HTR-8/SVneo (cell line): ENCODE data around the gene TYMP.
"Not testable (repeated sequence)": the region's sequence is repeated elsewhere in the genome, so short reads cannot be mapped to it uniquely, and the experiment has no call there.

Experiments
- DNase-seq: peaks from one replicate; pipeline ENCODE4 v3.0.0; 2011; ENCODE audit warnings: low spot score, mixed read lengths; ENCODE audit not compliant: insufficient read length
- FAIRE-seq: peaks from 2 replicates; lab custom pipeline; 2011; peaks lifted over from hg19 to GRCh38; lab: Jason Lieb, UNC

Gene TYMP

DNA sequence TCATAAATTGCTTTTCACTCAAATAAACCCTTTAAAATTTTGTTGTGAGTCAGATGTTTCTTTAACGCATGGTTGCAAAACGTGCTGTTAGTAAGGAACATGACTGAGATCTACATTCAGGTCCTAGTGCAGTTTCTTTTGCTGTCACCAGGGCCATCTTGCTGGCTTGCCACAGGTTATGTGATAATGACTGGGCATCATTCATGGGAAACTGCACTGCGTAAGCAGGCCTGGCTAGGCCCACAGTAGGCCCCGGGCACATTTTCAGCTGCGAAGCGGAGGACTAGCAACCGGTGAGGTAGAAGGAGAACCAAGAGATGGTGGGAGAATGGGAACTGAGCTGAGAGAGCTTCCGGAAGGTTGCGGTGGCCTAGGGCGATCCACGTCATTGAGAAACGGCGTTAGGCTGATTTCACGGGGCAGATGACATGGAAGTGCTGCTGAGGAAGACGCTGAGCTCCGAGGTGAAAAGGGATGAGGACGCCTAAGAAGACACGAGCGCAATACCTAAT lies 12.7 kb upstream of the TYMP start:
- DNase-seq (no peak), FAIRE-seq (no peak)

DNA sequence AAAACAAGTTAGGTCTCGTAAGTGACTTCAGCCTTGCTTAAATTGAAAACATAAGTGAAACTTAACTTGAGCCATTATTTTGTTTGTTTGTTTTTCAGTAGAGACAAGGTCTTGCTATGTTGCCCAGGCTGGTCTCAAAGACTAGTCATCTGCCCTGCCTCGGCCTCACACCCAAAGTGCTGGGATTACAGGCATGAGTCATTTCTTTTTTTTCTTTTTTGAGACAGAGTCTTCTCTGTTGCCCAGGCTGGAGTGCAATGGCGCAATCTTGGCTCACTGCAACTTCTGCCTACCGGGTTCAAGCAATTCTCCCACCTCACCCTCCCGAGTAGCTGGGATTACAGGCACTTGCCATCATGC lies 11.8 kb upstream of the TYMP start:
- DNase-seq, FAIRE-seq: not testable (repeated sequence)

DNA sequence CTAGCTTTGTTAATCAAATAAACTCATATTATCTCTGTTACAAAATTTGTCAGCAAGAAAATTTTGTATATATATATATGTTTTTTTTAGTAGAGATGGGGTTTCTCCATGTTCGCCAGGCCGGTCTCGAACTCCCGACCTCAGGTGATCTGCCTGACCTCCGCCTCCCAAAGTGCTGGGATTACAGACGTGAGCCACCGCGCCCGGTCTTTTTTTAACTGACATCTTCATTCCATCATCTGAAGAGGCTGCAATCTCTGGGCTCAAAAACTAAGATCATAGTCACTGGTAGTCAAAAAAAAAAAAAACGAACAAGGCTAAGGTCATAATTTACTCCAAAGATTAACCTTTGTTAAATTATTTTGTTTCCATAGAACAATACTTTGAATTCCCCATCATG lies 10.6 kb upstream of the TYMP start:
- FAIRE-seq (no peak), DNase-seq (no peak)

DNA sequence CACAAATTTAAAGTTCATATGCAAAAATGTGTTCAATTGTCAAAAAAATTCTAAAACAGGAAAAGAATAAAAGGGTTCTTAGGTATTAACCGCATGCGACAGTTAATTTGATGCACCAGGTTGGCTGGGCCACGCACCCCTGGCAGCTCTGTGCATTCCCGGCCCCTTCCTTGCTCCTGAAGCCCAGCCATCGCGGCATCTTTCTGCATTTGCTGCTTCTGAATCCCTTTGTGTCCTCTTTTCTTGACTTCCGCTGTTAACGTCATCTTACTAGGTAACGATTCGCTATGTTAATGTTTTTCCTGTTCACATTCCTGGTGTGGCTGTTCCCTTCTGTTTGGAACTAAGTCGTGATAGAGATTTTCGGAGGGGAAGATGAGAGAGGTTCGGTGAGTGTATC lies 8.0 kb upstream of the TYMP start:
- DNase-seq (no peak), FAIRE-seq (no peak)

DNA sequence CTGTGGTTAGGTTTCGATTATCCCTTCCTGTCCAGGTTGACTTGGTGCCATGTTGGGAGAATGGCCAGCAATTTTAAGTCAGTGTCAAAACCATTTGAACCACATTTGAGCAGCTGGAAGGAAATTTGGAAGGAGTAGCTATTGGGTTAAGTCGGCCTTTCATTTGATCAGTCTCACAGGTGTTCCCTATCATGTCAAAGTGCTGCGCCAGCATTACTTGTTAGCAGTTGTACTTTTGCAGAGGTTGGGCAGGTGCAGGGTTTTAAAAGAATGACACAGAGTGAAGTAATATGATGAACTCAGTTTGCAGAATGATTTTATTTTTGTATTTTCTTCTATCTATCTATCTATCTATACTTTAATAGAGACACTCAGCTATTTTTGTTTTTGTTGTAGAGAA lies 6.4 kb upstream of the TYMP start:
- DNase-seq, result no peak
- no peak for FAIRE-seq

DNA sequence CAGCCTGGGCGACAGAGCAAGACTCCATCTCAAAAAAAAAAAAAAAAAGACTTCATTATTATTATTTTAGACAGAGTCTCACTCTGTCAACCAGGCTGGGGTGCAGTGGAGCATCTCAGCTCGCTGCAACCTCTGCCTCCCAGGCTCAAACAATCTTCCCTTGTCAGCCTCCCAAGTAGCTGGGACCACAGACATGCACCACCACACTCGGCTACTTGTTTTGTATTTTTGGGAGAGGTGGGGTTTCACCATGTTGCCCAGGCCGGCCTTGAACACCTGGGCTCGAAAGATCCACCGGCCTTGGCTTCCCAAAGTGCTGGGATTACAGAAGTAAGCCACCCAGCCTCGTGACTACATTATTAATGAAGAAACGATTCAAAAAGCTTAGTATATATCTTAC lies 5.3 kb upstream of the TYMP start:
- no peak for DNase-seq
- FAIRE-seq, result no peak

DNA sequence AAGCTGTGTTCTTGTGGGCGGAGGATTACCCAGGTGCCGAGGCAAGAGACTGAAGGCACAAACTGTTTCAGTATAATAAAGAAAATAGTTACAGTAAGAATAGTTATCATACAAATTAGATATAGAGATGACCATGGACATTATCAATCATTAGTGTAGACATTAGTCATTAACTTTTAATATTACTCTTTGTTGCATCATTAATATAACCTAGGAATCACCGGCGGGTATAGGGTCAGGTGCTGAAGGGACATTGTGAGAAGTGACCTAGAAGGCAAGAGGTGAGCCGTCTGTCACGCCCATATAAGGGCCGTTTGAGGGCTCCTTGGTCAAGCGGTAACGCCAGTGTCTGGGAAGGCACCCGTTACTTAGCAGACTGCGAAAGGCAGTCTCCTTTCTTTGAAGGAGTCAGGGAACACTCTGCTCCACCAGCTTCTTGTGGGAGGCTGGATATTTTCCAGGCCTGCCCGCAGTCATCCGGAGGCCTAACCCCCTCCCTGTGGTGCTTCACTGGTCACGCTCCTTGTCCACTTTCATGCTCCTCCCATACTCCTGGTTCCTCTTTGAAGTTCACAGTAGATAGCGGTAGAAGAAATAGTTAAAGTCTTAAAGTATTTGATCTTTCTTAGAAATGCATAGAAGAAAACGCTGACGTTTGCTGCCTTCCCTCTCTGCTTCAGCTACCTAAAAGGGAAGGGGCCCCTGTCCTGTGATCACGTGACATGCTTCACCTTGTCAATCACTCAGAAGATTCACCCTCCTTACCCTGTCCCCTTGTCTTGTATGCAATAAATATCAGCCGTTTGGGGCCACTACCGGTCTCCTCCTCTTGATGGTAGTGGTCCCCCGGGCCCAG lies 4.3 kb upstream of the TYMP start:
- FAIRE-seq, result not testable (repeated sequence)

DNA sequence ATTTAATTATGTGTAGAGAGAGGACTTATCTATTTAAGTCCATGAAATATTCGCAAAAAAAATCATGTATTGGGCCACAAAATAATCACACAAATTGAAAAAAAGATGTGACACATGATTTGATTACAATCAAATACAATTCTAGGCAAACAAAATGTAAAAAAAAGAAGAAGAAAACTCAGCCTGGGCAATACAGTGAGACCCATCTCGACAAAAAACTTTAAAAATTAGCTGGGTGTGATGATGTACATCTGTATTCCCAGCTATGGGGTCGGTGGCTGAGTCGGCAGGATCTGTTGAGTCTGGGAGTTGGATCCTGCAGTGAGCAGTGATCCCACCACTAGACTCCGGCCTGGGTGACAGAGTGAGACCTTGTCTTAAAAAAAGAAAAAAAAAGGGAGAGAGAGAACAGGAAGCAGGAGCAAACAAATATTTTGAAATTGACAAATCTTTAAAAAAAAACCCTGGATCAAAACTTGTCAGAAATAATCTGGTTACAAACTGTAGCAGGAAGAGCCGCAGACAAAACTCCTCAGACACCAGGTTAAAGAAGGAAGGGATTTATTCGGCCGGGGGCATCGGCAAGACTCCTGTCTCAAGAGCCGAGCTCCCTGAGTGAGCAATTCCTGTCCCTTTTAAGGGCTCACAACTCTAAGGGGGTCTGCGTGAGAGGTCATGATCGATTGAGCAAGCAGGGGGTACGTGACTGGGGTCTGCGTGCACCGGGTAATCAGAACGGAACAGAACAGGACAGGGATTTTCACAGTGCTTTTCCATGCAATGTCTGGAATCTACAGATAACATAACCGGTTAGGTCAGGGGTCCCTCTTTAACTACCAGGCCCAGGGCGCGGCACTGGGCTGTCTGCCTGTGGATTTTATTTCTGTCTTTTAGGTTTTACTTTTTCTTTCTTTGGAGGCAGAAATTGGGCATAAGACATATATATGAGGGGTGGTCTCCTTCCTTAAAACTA lies 3.3 kb upstream of the TYMP start:
- DNase-seq (no peak), FAIRE-seq (no peak)

More for the DNA sequence above, 4.3 kb upstream of the TYMP start:
- DNase-seq, result not testable (repeated sequence)

DNA sequence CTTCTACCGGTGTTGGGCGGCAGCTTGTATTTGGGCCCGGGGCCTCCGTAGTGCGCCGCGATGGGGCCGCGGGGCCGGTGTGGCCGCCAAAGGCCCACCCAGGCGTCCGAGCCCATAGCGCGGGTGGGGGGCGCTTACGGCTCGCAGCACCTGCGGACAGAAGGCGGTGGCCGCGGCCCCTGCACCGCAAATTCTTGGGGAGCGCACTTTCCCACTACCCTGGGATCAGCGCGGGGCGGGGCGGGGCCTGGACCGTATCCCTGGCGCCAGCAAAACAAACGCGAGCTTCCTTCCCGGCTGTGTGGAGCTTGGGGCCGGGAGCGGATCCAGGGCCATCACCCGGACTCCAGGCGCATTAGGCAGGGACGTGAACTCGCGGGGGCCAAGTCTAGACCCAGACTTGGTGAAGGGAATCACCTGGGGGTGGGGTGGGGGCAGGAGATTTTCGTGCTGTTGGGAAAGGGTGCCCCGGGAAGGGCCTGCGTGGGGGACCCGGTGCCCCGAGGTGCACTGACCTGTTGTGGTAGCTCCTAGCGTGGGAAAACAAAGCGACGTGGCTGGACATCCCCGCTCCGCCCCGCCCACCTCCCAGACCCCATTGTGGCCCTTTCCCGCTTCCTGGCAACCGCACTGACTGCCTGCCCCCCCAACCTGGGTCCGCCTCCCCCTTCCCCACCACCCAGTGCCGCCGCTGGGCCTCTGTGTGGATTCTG lies 2.3 kb upstream of the TYMP start:
- no peak for FAIRE-seq

DNA sequence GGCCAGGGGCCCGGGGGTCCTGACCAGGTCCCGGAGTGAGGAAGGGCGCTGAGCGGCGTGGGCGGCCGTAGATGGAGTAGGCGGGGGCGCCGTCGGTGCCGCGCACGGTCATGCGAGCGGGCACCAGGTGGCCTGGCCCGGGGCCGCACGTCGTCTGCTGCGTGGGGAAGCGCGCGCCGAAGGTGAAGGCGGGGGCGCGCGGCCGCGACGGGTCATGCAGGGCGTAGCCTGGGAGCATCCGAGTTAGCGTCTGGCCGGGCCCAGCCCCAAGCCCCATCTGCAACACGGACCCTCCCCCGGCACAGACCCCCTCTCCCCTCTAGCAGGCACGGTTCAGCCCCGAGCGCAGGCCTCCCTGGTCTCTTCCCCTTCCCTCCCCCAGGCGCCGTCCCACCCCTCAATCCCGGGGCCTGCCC lies 1.7 kb upstream of the TYMP start:
- DNase-seq (no peak), FAIRE-seq (no peak)

More for the DNA sequence above, 2.3 kb upstream of the TYMP start:
- no peak for DNase-seq

DNA sequence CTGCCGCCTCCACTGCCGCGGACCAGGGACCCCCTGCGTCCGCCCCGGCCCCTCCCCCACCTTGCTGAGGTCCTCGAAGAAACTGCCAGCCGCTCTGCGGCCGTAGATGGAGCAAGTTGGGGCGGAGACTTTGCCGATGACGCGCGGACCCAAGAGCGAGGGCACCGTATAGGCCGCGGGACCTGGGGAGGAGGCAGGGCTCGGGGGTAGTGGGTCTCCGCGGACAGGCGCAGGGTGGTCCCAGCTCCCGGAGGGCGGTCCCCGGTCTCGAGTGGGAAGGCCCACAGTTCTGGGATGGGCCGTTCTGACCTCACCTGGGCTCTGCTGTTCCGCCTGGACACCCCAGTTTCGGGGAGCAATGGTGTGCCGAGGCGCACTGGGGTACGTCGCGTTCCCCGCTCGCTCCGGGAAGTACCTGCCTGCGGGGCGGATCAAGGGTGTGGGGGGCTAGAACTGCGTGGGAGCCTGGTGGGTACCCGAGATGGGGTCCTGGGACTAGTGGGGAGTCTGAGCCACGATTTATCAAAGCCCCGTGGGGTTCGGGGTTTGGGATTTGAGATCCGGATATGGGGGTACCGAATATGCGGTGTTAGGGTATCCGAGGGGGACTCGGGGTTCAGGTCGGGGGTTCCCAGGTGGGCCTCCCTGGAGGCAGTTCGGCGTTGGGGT lies 1.2 kb upstream of the TYMP start:
- FAIRE-seq (no peak), DNase-seq (no peak)

DNA sequence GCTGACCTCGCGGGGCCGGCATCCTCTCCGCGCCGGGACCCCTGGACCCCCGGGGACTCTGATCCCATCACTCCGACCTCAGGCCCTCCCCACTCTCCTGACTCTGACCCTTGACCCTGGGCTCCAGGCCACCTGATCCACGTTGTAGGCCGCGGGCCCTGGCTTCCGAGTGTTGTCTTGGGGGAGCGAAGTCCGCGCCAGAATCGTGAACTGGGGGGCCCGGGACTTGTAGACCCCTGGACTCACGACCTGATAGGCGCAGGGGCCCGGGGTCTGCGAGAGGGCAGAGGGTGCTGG lies 716 bp upstream of the TYMP start:
- DNase-seq, result no peak
- FAIRE-seq, result no peak

DNA sequence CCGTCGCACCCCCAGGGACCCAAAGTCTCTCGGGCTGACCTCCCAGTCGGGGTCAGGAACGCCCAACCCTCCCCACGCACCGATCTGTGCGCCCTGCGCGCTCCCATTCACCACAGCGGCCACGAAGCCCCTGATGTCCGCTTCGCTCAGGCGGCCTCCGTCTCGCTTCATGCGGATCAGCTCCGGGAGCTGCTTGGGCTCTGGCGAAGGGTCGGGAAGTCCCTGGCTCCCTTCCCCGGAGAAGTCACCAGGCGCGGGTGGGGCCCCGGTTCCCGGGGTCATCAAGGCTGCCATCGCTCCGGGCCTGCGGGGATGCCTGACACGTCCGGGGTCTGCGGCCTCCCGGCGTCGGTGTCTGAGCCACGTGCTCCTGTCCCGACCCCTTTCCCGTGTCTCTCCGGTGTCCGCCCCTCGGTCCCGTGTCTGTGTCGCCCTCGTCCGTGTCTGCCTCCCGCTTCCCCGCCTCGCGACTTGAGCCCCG lies 356 bp downstream of the TYMP start:
- DNase-seq (no peak), FAIRE-seq (no peak)

DNA sequence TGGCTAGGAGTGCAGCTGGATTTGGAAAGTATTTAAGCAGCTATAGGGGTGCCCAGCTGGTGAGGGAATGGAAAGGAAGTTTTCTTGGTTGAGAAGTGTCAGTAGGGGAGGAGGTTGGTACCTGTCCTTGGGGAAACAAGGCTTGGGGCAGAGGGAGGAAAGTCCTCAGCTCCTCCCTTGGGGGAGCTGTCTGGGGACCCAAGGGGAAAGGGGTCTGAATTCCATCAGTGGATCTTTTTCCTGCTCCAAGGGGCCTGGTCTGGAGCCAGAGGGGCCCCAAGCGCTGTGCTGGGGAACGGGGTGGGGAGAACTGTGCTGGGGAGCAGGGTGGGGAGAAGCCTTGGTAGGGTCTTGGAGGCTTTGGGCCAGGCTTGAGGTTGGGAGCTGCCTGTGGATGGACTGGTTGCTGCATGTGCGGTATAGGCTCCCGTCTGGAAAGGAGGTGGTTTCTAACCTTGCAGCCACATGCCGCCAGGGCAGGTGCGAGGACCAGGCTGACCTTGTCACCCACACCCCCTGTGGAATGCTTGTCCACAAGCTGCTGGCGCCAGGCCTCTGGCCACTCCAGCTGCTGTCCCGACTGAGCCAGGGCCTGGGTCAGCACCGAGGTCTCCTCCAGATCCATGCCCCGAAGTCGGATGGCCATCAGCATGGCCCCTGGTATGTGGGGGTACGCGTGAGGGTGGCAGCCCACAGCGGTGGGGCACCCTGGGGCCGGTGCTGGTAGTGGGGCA lies 963 bp downstream of the TYMP start:
- no peak for FAIRE-seq
- DNase-seq, result no peak

DNA sequence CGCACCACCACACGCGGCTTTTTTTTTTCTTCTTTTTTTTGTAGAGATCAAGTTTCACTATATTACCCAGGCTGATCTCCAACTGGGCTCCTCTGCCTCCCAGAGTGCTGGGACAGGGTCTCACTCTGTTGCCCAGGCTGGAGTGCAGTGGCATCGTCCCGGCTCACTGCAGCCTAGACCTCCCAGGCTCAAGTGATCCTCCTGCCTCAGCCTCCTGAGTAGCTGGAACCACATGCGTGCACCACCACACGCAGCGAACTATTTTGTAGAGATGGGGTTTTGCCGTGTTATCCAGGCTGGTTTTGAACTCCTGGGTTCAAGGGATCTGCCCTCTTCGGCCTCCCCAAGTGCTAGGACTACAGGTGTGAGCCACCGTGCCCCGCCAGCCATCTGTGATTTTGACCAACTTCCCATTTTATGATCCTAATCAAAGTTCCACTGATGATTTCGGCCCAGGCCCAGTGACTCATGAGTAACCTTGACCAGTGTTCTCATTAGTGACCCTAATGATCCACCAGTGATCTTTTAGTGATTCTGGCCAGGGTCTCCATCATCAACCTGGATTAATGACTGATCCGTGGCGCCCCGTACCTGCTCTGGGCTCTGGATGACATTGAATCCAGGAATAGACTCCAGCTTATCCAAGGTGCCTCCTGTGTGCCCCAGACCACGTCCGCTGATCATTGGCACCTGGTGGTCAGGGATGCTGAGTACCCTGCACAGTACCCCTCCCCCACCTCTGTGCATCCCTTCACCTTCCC lies 1.7 kb downstream of the TYMP start:
- no peak for DNase-seq
- FAIRE-seq, result no peak

DNA sequence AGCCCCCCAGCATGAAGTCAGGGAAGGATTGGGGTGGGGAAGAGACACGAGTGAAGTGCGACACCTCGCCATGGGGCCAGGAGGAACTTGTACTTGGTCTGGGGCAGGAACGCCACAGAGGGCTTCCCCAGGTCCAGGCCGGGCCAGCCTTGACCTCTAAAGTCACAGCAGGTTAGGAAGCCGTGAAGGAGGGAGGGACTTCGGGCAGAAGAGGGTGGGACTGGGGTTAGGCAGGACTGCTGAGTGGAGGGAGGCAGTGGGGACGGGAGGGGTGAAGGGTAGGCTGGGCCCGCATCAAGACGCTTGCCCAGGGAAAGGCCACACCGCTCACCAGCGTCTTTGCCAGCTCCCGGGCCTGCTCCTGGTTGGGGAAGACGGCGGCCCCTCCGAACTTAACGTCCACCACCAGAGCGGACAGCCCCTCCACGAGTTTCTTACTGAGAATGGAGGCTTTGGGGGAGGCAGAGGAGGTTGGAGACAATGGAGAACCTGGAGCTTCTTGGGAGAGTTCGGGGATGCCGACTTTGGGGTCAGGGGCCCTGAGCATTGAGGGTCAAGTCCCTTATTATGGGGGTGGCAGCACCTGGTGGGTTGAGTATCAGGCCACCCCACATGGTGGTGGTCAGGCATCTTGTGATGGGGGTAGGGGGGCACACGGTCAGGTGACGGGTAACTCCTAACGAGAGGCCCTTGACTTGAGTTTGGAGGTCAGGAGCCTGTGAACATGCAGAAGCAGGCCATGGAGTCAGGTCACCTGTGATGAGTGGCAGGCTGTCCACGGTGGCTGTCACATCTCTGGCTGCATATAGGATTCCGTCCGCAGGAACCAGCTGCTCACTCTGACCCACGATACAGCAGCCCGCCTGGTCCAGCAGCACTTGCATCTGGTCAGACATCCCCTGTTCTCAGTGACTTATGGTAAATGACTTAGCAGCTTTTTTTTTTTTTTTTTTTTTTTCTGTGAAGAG lies 2.7 kb downstream of the TYMP start:
- no peak for FAIRE-seq
- DNase-seq, result no peak

DNA sequence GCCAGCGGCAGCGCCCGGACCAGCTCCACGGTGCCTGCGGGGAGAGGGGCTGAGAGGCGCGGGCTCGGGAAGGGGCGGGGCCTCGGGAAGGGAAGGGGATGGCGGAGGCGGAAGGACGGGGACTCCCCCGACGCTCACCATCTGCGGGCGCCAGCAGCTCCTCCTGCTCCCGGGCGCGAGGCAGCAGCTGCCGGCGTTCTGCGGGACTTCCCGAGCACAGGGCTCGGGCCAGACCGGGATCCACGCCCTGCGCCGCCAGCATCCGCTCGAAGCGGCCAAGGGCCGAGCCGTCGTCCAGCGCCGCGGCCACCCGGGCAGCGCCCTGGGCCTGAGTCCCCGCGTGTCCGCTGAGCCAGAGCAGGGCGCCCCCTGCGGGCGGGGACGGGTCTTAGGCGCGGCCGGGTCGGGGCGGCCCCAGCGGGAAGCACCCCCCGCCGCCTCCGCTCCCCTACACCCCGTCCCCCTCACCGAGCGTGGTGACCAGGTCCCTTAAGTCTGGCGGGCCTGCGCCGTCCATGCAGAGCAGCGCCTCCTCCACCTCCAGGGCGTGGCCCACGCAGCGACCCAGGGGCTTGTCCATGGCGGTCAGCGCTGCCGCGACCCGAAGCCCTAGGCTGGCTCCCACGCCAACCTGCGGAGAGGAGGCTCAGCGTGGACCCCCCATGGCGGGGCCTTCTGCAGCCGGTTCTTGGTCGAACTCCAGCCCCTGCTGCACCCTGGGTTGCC lies 3.5 kb downstream of the TYMP start:
- DNase-seq, result peak; percentile 51
- no peak for FAIRE-seq
